AML-193 (cell line): ENCODE data around the gene RBFOX1.
"Not testable (repeated sequence)": the region's sequence is repeated elsewhere in the genome, so short reads cannot be mapped to it uniquely, and the experiment has no call there.

Experiments used
- DNase-seq, 2 experiments: peaks; one replicate each; lab custom pipeline; 2025; lab: John Stamatoyannopoulos, UW

The RBFOX1 gene

GRCh38 chr16:7482032-7482431 is 149.4 kb downstream of the RBFOX1 start:
- no peak for DNase-seq

GRCh38 chr16:7482596-7483290 is 150.1 kb downstream of the RBFOX1 start:
- no peak for DNase-seq

- no peak for DNase-seq
Measured at GRCh38 chr16:7487574-7488323, 155.1 kb downstream of the RBFOX1 start.

- DNase-seq: no peak
Measured at GRCh38 chr16:7492122-7492521, 159.5 kb downstream of the RBFOX1 start.

- no peak for DNase-seq
Measured at GRCh38 chr16:7493133-7493532, 160.5 kb downstream of the RBFOX1 start.

DNA sequence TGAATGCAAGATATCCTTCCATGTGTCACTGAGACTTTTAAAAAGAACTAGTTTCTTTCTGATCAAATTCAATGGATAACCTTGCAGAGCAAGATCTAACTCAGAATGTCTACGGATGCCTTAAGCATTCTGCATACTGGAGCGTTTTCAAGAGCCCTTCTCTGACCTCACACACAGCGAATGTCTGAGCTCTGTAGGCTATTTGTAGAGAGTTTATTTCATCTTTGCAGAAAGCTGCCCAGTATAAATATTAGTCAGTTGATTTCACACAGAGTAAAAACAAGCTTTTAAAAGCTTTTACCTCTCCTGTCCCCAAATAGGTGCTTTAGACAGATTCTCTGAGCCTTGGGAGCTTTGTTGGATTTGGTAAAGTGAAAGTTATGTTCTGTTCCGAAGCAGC is 165.0 kb downstream of the RBFOX1 start:
- no peak for DNase-seq

DNA sequence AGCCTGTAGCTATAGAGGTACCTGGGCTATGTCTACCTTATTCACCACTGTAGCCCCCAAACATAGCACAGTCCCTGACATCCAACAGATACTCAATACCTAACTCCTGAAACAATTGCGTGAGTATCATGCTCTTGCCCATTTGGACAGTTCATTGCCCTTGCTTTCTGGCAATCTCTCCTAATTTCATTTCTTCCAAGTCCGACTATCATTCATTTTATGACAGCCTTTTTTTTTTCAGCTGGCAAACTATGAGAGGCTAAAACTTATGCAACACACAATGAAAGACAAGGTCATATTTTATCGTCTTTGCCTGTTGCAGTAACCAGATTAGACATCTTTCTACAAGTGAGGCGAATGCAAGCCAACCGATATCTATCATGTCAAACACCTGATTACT is 169.2 kb downstream of the RBFOX1 start:
- DNase-seq: no peak

DNA sequence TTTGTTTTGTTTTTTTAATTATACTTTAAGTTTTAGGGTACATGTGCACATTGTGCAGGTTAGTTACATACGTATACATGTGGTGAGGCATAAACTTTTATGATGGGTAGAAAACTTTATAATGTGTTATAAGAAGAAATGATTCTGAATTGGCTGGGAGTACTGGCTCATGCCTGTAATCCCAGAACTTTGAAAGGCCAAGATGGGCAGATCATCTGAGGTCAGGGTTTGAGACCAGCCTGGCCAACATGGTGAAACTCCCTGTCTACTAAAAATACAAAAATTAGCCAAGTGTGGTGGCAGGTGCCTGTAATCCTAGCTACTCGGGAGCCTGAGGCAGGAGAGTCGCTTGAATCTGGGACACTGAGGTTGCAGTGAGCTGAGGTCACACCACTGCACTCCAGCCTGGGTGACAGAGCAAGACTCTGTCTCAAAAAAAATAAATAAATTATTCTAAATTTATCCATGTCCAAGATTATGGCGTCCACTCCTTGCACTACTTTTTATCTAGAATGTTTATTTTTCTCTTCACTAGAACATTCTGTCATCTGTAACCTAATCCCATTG is 170.0 kb downstream of the RBFOX1 start:
- not testable (repeated sequence) for DNase-seq

GRCh38 chr16:7503666-7504065 is 171.0 kb downstream of the RBFOX1 start:
- DNase-seq: no peak

DNA sequence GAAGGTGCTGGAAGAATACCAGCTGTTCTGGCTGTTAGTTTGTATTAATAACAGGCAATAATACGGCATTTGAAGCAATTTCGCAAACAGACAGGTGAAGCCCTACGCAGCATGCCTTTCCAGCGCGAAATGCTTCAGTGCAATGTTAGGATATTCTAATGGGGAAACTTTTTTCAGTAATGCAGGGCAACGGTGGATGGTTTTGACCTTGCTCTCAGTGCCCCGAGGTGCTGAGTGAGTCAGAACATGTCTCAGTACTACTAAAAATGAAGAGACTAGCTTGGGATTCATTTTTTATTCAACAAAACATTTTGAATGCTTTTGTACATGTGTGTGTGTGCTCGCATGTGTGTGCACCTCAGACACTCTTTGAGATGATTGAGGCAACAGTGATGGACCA is 172.2 kb downstream of the RBFOX1 start:
- no peak for DNase-seq

GRCh38 chr16:7505495-7505894 is 172.8 kb downstream of the RBFOX1 start:
- no peak for DNase-seq

GRCh38 chr16:7506363-7506762 is 173.7 kb downstream of the RBFOX1 start:
- no peak for DNase-seq

GRCh38 chr16:7508656-7509055 is 176.0 kb downstream of the RBFOX1 start:
- no peak for DNase-seq

DNA sequence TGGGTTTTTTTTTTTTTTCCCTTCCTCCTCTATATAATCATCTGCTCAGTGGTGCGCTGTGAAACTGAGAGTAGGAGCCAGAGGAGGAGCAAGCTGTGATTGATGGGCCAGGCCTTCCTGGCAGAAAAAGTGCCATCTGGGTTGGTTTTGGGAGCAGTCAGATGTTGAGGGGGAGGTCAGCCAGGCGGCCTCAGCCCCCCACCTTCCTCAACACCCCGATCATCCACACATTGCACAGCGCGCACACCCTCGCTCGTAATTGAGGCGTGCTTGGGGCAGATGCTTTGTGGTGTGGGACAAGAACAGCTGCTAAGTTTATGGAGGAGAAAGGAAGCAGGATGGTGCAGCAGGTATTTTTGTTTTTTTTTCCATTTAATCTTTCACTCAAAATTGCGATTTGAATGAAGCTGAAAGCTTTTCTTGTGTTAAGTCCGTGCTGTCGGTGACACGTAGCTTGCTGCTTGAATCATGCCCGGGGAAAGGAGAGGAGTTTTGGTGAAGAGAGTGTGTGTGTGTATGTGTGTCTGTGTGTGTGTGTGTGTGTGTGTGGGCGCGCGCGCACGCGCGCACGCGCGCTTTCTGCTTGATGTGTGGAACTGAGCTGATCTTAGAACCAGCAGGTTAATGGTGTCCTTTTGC is 177.4 kb downstream of the RBFOX1 start:
- no peak for DNase-seq

DNA sequence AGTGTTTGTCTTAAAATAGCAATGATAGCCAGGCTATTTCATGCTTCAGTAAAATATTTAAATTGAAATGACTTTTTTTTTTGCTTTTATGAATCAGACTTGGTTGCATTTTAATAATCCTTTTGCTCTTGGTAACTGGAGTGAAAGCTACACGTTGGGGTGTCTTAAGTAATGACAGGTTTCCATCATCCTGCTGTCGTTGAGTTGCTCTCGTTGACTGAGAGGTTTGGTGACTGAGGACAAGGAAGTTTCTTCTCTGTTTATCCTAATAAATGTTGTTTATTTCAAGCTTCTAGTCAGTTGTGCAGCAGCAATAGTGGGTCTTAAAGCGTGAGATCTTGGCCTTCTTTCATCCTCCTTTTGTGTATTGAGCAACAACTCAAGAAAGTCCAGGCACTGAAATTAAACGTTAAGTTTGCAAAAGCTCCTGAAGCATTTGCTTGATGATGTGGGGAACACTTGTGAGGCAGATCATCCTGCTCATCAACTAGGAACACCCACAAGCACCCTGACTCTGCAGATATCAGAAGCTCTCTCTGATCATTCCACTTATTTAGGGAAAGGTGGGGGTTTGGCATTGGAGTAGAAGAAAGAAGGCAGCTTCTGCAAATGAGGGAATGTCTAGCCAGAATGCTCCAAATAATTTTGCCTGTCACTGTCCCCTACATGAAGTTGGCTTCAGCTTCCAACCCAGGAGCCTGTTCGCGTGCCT is 179.1 kb downstream of the RBFOX1 start:
- DNase-seq: no peak

- no peak for DNase-seq
Measured at GRCh38 chr16:7512503-7512902, 179.9 kb downstream of the RBFOX1 start.

GRCh38 chr16:7513429-7513828 is 180.8 kb downstream of the RBFOX1 start:
- DNase-seq: peak in 1 of 2 experiments; percentile 1

- no peak for DNase-seq
Measured at GRCh38 chr16:7515543-7515942, 182.9 kb downstream of the RBFOX1 start.

- no peak for DNase-seq
Measured at GRCh38 chr16:7517496-7517895, 184.9 kb downstream of the RBFOX1 start.

DNA sequence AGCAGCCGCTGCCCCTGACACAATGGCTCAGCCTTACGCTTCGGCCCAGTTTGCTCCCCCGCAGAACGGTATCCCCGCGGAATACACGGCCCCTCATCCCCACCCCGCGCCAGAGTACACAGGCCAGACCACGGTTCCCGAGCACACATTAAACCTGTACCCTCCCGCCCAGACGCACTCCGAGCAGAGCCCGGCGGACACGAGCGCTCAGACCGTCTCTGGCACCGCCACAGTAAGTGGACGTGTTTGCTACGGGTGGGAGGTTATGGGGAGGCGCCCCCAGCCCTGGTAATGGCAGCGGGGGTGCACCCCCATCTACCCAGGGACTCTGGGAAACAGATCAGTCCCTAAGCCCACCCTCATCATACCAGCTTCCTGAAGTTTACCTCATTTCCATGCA is 185.5 kb downstream of the RBFOX1 start:
- no peak for DNase-seq

DNA sequence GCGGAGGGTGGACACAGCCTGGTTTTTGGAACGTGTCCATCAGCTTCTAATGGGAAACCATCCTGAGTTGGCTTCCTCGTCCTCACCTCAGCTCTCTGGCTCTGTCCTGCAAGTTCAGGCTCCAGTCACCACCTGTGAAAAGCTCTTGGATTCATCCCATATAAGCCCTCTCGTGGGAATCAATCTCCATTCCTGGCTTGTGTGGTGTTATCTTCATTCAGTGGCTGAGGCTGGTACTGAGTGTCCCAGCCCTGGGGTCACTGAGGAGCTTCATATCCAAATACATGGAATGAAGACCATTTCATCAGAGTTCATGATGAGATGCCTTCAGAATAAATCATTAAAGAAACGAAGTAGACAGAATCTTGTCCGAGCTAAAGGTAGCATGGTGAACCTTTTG is 189.2 kb downstream of the RBFOX1 start:
- no peak for DNase-seq

DNA sequence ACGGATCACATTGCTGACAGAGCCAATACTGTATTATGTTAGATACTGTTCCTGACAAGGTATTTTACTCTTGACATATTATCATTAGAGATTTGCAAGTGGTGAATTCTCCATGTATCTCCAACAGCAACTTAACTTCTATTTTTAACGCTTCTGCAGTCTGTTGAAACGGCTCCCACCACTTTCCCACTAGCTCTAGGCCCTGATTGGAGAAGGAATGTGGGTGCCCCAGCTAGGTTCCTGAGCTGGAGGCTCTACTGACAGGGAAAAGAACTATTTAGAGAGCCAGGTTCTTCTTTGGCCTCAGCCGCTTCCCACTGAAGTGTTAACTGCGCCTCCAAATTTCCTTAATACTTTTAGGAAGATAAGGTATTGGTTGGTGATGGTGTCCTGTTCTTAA is 191.8 kb downstream of the RBFOX1 start:
- DNase-seq: no peak
